ENCODE data around the gene KCNMA1. TPM values are rescaled to one million over a fixed set of nuclear protein-coding genes. Genes with fewer than 3 reads are reported as not detected.
A peak's percentile ranks its signal among the peaks of the same experiment; 100 is the strongest.

KCNMA1 gene
- total and polyA plus RNA-seq, 10 of the 15 experiments (the other 5 are each of a cell fraction or from before 2014, with no cell fraction given) = 8.5 to 77.0 (median 21.3) TPM

- Histone ChIP-seq H3K9ac (ENCODE audit: control insufficient read depth, insufficient read depth, low read length) (no peak overlapping the region), H3K9me3 (replicated peaks; ENCODE audit: control insufficient read depth, insufficient read depth, low read length) (peaks cover 3% of the 10 kb centered on the region; the same call in 2 of the 3 replicates), H3K4me3 (no peak overlapping the region), H3K79me2 (ENCODE audit: control insufficient read depth, insufficient read depth, low read length) (no peaks in the 10 kb centered on the region), H2AFZ (ENCODE audit: control insufficient read depth, low read depth, low read length) (no peak overlapping the region), H4K20me1 (ENCODE audit: control insufficient read depth, insufficient read depth) (no peaks in the 10 kb centered on the region), H3K4me2 (ENCODE audit: control insufficient read depth, insufficient read depth) (no peak overlapping the region), H3K27ac (ENCODE audit: control insufficient read depth, insufficient read depth) (no peak overlapping the region), H3K27me3 (replicated peaks in 1 of 2; ENCODE audit: control insufficient read depth in 2 of 2, insufficient read depth in 2 of 2, low read length in 1 of 2) (no peaks in the 10 kb centered on the region), H3K36me3 (ENCODE audit: control insufficient read depth in 2 of 2, insufficient read depth in 2 of 2, low read length in 1 of 2) (no peaks in the 10 kb centered on the region; a peak in 1 of 4 replicates), H3K4me1 (ENCODE audit: control insufficient read depth, insufficient read depth, low read length) (peaks cover 12% of the 10 kb centered on the region)
- SMC1A ChIA-PET (ENCODE audit: uncharacterized antibody, unreplicated experiment) = interaction anchor here (1.0 to 1.2 kb wide), 3 partner anchors 12 to 164 kb away, joined by 3 to 5 read pairs (median 4); no protein-coding TSS in a partner anchor
- POLR2A ChIA-PET = interaction anchor here (0.8 to 1.0 kb wide), 2 partner anchors 9 to 14 kb away, joined by 3 to 4 read pairs; no protein-coding TSS in a partner anchor
- TF ChIP-seq RAD21 (IDR thresholded peaks at IDR 0.05; ENCODE audit: insufficient read depth, low read depth, low read length) (0 out of 2 replicates have a peak, but pooled peaks have one; percentile 27), CHD1 (IDR thresholded peaks at IDR 0.05; ENCODE audit: low read depth, low read length) (no peak), STAT1 (conservative IDR thresholded peaks at IDR 0.05) (no peak), SREBF2 (IDR thresholded peaks at IDR 0.05; ENCODE audit: low read length) (no peak), WRNIP1 (IDR thresholded peaks at IDR 0.05; ENCODE audit: borderline replicate concordance, low read depth, low read length) (no peak)
- no TSS peak for BruUV-seq (replicated peaks)
- CTCF ChIA-PET = interaction anchor here (1.5 to 3.2 kb wide), 3 partner anchors 9 to 39 kb away, joined by 3 to 18 read pairs (median 4); no protein-coding TSS in a partner anchor
- ATAC-seq (no peak), FAIRE-seq (no peak), DNase-seq (ENCODE audit: low read depth, low spot score) (no peak)
- RAD21 ChIA-PET (ENCODE audit: unreplicated experiment) = interaction anchor here (0.6 to 1.1 kb wide), 3 partner anchors 39 to 249 kb away, joined by 3 to 4 read pairs (median 3); no protein-coding TSS in a partner anchor
- WGBS (ENCODE audit: insufficient coverage, insufficient replicate concordance, low lambda C conversion rate, missing lambda C conversion rate) = 80% methylated on average over 10 of the region's 10 CpGs
- intact Hi-C loops (cut with micrococcal nuclease; ENCODE audit: unreplicated experiment) (no loop called here), in situ Hi-C loops (cut with MboI) (no loop called here)
Observed at GRCh38 chr10:77671594-77672252, 34.1 kb upstream of the KCNMA1 start.
